Measurements from ENCODE around the gene GORASP2.

DNA sequence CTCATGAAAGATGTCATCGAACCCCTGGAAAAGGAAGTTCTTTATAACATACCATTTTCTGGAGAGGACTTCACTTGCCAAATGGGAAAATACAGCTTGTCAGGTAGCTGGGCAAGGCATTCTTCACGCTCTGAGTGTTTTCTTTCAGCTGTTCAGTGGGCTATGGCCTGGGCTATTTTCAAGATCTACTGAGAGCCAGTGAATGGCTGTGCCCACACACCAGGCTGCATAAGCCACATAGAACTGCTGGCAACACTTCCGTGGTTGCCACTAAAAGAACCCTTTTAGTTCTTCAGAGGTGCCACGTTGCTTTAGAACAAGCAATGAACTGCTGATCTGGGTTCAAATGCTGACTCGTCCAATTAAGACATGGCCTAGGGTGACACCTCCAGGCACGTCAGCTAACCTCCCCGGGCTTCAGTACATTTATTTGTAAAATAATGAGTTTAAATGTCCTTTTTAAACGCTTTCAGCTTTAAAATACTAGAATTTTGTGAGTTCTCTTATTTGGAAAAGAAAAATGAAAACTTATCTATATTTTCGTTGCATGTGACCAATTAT lies 36.6 kb upstream of the GORASP2 start:
- TF ChIP-seq, protein P1, sequence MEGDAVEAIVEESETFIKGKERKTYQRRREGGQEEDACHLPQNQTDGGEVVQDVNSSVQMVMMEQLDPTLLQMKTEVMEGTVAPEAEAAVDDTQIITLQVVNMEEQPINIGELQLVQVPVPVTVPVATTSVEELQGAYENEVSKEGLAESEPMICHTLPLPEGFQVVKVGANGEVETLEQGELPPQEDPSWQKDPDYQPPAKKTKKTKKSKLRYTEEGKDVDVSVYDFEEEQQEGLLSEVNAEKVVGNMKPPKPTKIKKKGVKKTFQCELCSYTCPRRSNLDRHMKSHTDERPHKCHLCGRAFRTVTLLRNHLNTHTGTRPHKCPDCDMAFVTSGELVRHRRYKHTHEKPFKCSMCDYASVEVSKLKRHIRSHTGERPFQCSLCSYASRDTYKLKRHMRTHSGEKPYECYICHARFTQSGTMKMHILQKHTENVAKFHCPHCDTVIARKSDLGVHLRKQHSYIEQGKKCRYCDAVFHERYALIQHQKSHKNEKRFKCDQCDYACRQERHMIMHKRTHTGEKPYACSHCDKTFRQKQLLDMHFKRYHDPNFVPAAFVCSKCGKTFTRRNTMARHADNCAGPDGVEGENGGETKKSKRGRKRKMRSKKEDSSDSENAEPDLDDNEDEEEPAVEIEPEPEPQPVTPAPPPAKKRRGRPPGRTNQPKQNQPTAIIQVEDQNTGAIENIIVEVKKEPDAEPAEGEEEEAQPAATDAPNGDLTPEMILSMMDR (IDR thresholded peaks at IDR 0.05), result no peak
- no peak for TF ChIP-seq POLR2A (IDR thresholded peaks at IDR 0.05)

All from adrenal gland (tissue), 5 donors.